ENCODE measurements around the gene CTNNA3. TPM values are rescaled to one million over a fixed set of nuclear protein-coding genes. Genes with fewer than 3 reads are reported as not detected.

The CTNNA3 gene
- total RNA-seq, 2 donors from 2014 or later, result under 0.01 to 0.33 TPM

GRCh38 chr10:66819691-66820090 lies 876.3 kb downstream of the CTNNA3 start:
- no peak for TF ChIP-seq CTCF (IDR thresholded peaks at IDR 0.05)
- TF ChIP-seq POLR2A (IDR thresholded peaks at IDR 0.05), result no peak
- Histone ChIP-seq H3K4me1 (peaks cover 4% of the 10 kb centered on the region), H3K27me3 (no peaks in the 10 kb centered on the region), H3K27ac (no peak overlapping the region), H3K4me3 (no peak overlapping the region), H3K36me3 (replicated peaks in 1 of 2; ENCODE audit: insufficient read depth in 1 of 2, low read depth in 2 of 2) (no peaks in the 10 kb centered on the region), H3K9me3 (no peaks in the 10 kb centered on the region)
- DNase-seq, result no peak
- ATAC-seq, result no peak
- intact Hi-C loops (cut with DNase I), result no loop called here

- TF ChIP-seq POLR2A (IDR thresholded peaks at IDR 0.05) (no peak), CTCF (IDR thresholded peaks at IDR 0.05) (no peak)
- no peak for DNase-seq
- 50 to 56% methylated on average over 2 of the region's 2 CpGs for WGBS, 2 donors
Measured at GRCh38 chr10:66813122-66813521, 882.9 kb downstream of the CTNNA3 start.

GRCh38 chr10:66811211-66811610 lies 884.8 kb downstream of the CTNNA3 start:
- no peak for DNase-seq
- no peak overlapping the region for H3K4me3 ChIP-seq
- no peak for ATAC-seq
- intact Hi-C loops (cut with DNase I), result no loop called here
- WGBS, 2 donors, result 83 to 84% methylated on average over 4 of the region's 4 CpGs
- H3K27me3 ChIP-seq, result no peaks in the 10 kb centered on the region
- TF ChIP-seq POLR2A (IDR thresholded peaks at IDR 0.05), result no peak
- no peak for TF ChIP-seq CTCF (IDR thresholded peaks at IDR 0.05)
- H3K9me3 ChIP-seq, result no peaks in the 10 kb centered on the region
- no peaks in the 10 kb centered on the region for H3K4me1 ChIP-seq
- no peak overlapping the region for H3K27ac ChIP-seq
- no peaks in the 10 kb centered on the region for H3K36me3 ChIP-seq (replicated peaks in 1 of 2; ENCODE audit: insufficient read depth in 1 of 2, low read depth in 2 of 2)

More at GRCh38 chr10:66813122-66813521, 882.9 kb downstream of the CTNNA3 start:
- Histone ChIP-seq H3K36me3 (replicated peaks in 1 of 2; ENCODE audit: insufficient read depth in 1 of 2, low read depth in 2 of 2) (no peaks in the 10 kb centered on the region), H3K27me3 (no peaks in the 10 kb centered on the region), H3K4me3 (no peak overlapping the region), H3K9me3 (no peaks in the 10 kb centered on the region), H3K4me1 (no peaks in the 10 kb centered on the region), H3K27ac (no peak overlapping the region)
- intact Hi-C loops (cut with DNase I), result no loop called here
- no peak for ATAC-seq

- ATAC-seq, result no peak
- intact Hi-C loops (cut with DNase I), result no loop called here
- 78 to 81% methylated on average over 4 of the region's 4 CpGs for WGBS, 2 donors
Measured at GRCh38 chr10:66809402-66809801, 886.6 kb downstream of the CTNNA3 start.

More at GRCh38 chr10:66809402-66809801, 886.6 kb downstream of the CTNNA3 start:
- no peak overlapping the region for H3K4me3 ChIP-seq
- no peaks in the 10 kb centered on the region for H3K9me3 ChIP-seq
- no peak for DNase-seq
- TF ChIP-seq POLR2A (IDR thresholded peaks at IDR 0.05) (no peak), CTCF (IDR thresholded peaks at IDR 0.05) (no peak)
- H3K27me3 ChIP-seq, result no peaks in the 10 kb centered on the region
- H3K27ac ChIP-seq, result no peak overlapping the region
- no peaks in the 10 kb centered on the region for H3K36me3 ChIP-seq (replicated peaks in 1 of 2; ENCODE audit: insufficient read depth in 1 of 2, low read depth in 2 of 2)
- H3K4me1 ChIP-seq, result no peaks in the 10 kb centered on the region
